HG03439 (cell line): Measurements from ENCODE around the gene TPD52L2.

Source experiments
- ATAC-seq: cut with Tn5 transposase; IDR thresholded peaks from one replicate; pipeline ENCODE4 v1.9.1; 2021; ENCODE audit warnings: mild to moderate bottlenecking, moderate library complexity; ENCODE audit not compliant: unreplicated experiment

The TPD52L2 gene

GRCh38 chr20:63930971-63931553 lies 66.0 kb downstream of the TPD52L2 start:
- no peak for ATAC-seq

GRCh38 chr20:63931735-63932134 lies 66.7 kb downstream of the TPD52L2 start:
- no peak for ATAC-seq

GRCh38 chr20:63932606-63933160 lies 67.6 kb downstream of the TPD52L2 start:
- no peak for ATAC-seq

GRCh38 chr20:63933646-63934045 lies 68.6 kb downstream of the TPD52L2 start:
- ATAC-seq: no peak

GRCh38 chr20:63934271-63935068 lies 69.4 kb downstream of the TPD52L2 start:
- ATAC-seq: no peak

GRCh38 chr20:63935447-63935846 lies 70.4 kb downstream of the TPD52L2 start:
- ATAC-seq: no peak

- no peak for ATAC-seq
Observed at GRCh38 chr20:63937596-63937995, 72.5 kb downstream of the TPD52L2 start.

GRCh38 chr20:63939061-63939935 lies 74.2 kb downstream of the TPD52L2 start:
- ATAC-seq: no peak

- ATAC-seq: no peak
Observed at GRCh38 chr20:63940071-63940471, 75.0 kb downstream of the TPD52L2 start.

GRCh38 chr20:63940472-63941266 lies 75.6 kb downstream of the TPD52L2 start:
- no peak for ATAC-seq
